Adrenal gland (tissue), 12 donors: Measurements from ENCODE around the gene PRR35. TPM values are rescaled to one million over a fixed set of nuclear protein-coding genes. Genes with fewer than 3 reads are reported as not detected.
A peak's percentile ranks its signal among the peaks of the same experiment; 100 is the strongest.

Experiments
- DNase-seq, 7 donors: peaks; one replicate each; pipeline ENCODE4 v3.0.0-alpha.2; 2019 to 2020
- H3K27ac ChIP-seq, 5 donors: fragments of 200-600 bp; sonication (generic) in 4 of 5; 1 replicate in 3 of 5; 2 replicates in 2 of 5; pipeline versions ENCODE4 v1.5.1 to v1.8.0; 2016 to 2020; ENCODE audit warnings: mild to moderate bottlenecking in 1 of 5
- H3K27me3 ChIP-seq: fragments of 200-600 bp; 2 replicates; pipeline ENCODE4 v1.8.0; 2021
- H3K36me3 ChIP-seq, 2 donors: fragments of 200-600 bp; replicated peaks in 1 of 2; 1 replicate in 1 of 2; 2 replicates in 1 of 2; pipeline versions ENCODE4 v1.5.1 to v1.8.0; 2018 to 2022
- H3K4me1 ChIP-seq, 2 donors: fragments of 200-600 bp; replicated peaks in 1 of 2; 1 replicate in 1 of 2; 2 replicates in 1 of 2; pipeline versions ENCODE4 v1.5.1 to v1.8.0; 2018 to 2021
- H3K4me3 ChIP-seq, 4 donors: fragments of 200-600 bp; sonication (generic) in 3 of 4; one replicate each; pipeline ENCODE4 v1.5.1; 2016 to 2018
- H3K9me3 ChIP-seq, 3 donors: fragments of 200-600 bp; sonication (generic) in 1 of 3; replicated peaks in 1 of 3; 1 replicate in 2 of 3; 2 replicates in 1 of 3; pipeline versions ENCODE4 v1.5.1 to v1.8.0; 2016 to 2021
- CTCF ChIP-seq, 6 experiments: fragments of 450-650 bp in 4 of 6; fragments of 200-600 bp in 2 of 6; sonication (generic) in 1 of 6; IDR thresholded peaks; 1 replicate in 5 of 6; 2 replicates in 1 of 6; pipeline versions ENCODE4 v1.5.1 to v1.8.0; 2016 to 2021; ENCODE audit warnings: antibody characterized with exemption in 6 of 6, mild to moderate bottlenecking in 2 of 6, moderate library complexity in 1 of 6
- POLR2A ChIP-seq, 2 donors: fragments of 450-650 bp; IDR thresholded peaks; one replicate each; pipeline ENCODE4 v1.6.1; 2017; ENCODE audit warnings: antibody characterized with exemption in 2 of 2, mild to moderate bottlenecking in 2 of 2, moderate library complexity in 1 of 2
- WGBS, 4 donors: extraction: QIAGEN DNeasy Blood & Tissue Kit in 2 of 4; methylation state at CpG; one replicate each; pipeline versions ENCODE4 v1.1.5 to v1.1.7; 2013 to 2017; 5-methylcytosine and 5-hydroxymethylcytosine counted together
- intact Hi-C, 2 donors: fragments of 100-400 bp; cut with DNase I; formaldehyde crosslinking; loops; one replicate each; pipeline versions ENCODE4 v1.14.1 to v1.15.0; 2022 to 2023
- polyA plus RNA-seq, 3 donors: library from polyadenylated mRNA; stranded (reverse); fragments of 200-250 nt in 2 of 3; fragments of 350-450 nt in 1 of 3; fragmentation: Illumina TruSeq in 1 of 3; extraction: RNeasy Lipid Tissue Mini Kit (QIAGEN cat#74804) in 1 of 3; gene quantifications; one replicate each; pipeline ENCODE4 v1.2.3, GENCODE V29; 2013 to 2014
- total RNA-seq, 9 donors: library from RNA; depleted of rRNA in 4 of 9; stranded (reverse); fragments of >200 nt in 4 of 9; fragments of 120-200 nt in 1 of 9; fragmentation: NEBNext Ultra II Directional in 1 of 9; extraction: Animal tissue kit (Norgen Biotek cat#: 25700) in 1 of 9; gene quantifications; one replicate each; pipeline versions ENCODE4 v1.1.0 to v1.2.4, GENCODE V29; 2013 to 2023
- donor health status: healthy with polysubstance abuse.
- donor health status: Bipolar disorder and iron deficiency.
- donor health status: DM: yes; HTN: yes; CAD: no.
- donor health status: DM: no; HTN: no; CAD: no.
- donor health status: DM: no; HTN: no; CAD: no.
- donor health status: DM: yes; HTN: yes; CAD: no.

The PRR35 gene
- total and polyA plus RNA-seq, 12 donors = not detected

- H3K4me3 ChIP-seq = peak overlapping the region in 2 of 4 donors; percentile 22 to 43
- peaks cover 31 to 38% of the 10 kb centered on the region in 2 donors for H3K4me1 ChIP-seq
- no peaks in the 10 kb centered on the region for H3K27me3 ChIP-seq
- TF ChIP-seq CTCF (IDR thresholded peaks at IDR 0.05) = no peak
- no peak for TF ChIP-seq POLR2A (IDR thresholded peaks at IDR 0.05)
- peak overlapping the region; percentile 77 to 84 (median 78) for H3K27ac ChIP-seq
- no peaks in the 10 kb centered on the region for H3K36me3 ChIP-seq
- intact Hi-C loops = no loop called here
- no peak for DNase-seq
- WGBS, 4 donors = 79 to 96% (median 82%) methylated on average over 5 to 35 of the region's 35 CpGs
- H3K9me3 ChIP-seq = no peaks in the 10 kb centered on the region
Observed at GRCh38 chr16:567373-568256, 7.4 kb downstream of the PRR35 start.

- Histone ChIP-seq H3K4me3 (peak overlapping the region in 1 of 4 donors; percentile 99), H3K27ac (peak overlapping the region in 1 of 5 donors; percentile 78), H3K9me3 (no peaks in the 10 kb centered on the region), H3K27me3 (no peaks in the 10 kb centered on the region), H3K4me1 (peaks cover 31 to 43% of the 10 kb centered on the region in 2 donors), H3K36me3 (no peaks in the 10 kb centered on the region)
- intact Hi-C loops = no loop called here
- no peak for DNase-seq
- WGBS, 4 donors = 59 to 70% (median 66%) methylated on average over 3 to 11 of the region's 11 CpGs
- no peak for TF ChIP-seq POLR2A (IDR thresholded peaks at IDR 0.05)
- TF ChIP-seq CTCF (IDR thresholded peaks at IDR 0.05) = no peak
Observed at GRCh38 chr16:568401-569258, 8.4 kb downstream of the PRR35 start.

- Histone ChIP-seq H3K4me3 (peak within 1 kb of the TSS; percentile 37 to 99 (median 81)), H3K36me3 (peaks cover 0 to 5% of the 10 kb centered on the region in 2 donors), H3K4me1 (peaks cover 31 to 43% of the 10 kb centered on the region in 2 donors), H3K27ac (peak within 1 kb of the TSS; percentile 60 to 88 (median 78)), H3K27me3 (no peaks in the 10 kb centered on the region), H3K9me3 (no peaks in the 10 kb centered on the region)
- intact Hi-C loops = no loop called here
- TF ChIP-seq CTCF (IDR thresholded peaks at IDR 0.05) = no peak
- TF ChIP-seq POLR2A (IDR thresholded peaks at IDR 0.05) = no peak
- WGBS, 4 donors = 0 to 2% (median 0%) methylated on average over 3 to 87 of the region's 87 CpGs
- peak; percentile 78 to 92 (median 87) for DNase-seq
Observed at GRCh38 chr16:569445-570254, 9.5 kb downstream of the PRR35 start, which contains the start of gene PIGQ. Gene PIGQ (plus strand): TSS chr16:569968. CDS start chr16:574075, 4,107 bp downstream.
